GM18870 (cell line): ENCODE measurements around the gene PAMR1.
"Not testable (repeated sequence)": the region's sequence is repeated elsewhere in the genome, so short reads cannot be mapped to it uniquely, and the experiment has no call there.

Experiments used
- ATAC-seq: cut with Tn5 transposase; IDR thresholded peaks from one replicate; pipeline ENCODE4 v1.9.1; 2021; ENCODE audit warnings: moderate library complexity; ENCODE audit not compliant: unreplicated experiment

The PAMR1 gene

GRCh38 chr11:35545391-35546003 lies 20.1 kb upstream of the PAMR1 start:
- no peak for ATAC-seq

GRCh38 chr11:35543481-35543880 lies 18.1 kb upstream of the PAMR1 start:
- no peak for ATAC-seq

DNA sequence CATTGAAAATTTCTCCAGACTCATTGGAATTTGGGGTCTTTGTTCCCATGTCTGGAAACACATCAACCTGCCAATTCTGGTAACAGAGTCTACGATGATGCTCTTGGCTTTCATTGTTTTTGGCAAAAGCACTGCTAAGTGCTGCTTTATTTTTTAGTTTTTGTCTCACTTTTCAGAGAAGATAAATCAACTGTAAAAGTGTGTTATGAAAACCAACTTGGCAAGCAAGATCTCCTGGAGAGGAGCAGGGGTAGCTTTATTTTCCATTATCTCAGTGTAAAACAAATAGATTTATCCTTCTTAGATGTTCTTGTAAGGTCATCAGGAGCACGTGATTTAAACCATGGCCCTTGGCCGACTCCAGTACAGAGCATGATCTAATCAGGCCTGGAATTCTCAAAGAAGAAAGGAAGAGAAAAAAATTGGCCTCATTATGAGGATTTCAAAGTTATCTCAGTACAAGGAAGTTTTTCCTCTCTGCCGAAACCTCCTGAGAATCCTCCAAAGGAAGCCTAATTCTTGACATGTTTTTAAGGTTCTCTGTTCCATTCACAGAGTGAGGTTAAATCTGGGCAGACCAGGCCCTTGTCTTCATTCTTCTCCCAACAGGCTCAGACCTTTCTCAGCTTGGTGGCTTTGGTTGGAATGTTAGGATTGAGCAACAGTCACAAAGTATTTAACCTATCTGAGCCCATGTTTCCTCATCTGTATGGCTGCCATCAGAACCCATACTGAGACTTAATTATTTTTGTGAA lies 16.4 kb upstream of the PAMR1 start:
- ATAC-seq = no peak

DNA sequence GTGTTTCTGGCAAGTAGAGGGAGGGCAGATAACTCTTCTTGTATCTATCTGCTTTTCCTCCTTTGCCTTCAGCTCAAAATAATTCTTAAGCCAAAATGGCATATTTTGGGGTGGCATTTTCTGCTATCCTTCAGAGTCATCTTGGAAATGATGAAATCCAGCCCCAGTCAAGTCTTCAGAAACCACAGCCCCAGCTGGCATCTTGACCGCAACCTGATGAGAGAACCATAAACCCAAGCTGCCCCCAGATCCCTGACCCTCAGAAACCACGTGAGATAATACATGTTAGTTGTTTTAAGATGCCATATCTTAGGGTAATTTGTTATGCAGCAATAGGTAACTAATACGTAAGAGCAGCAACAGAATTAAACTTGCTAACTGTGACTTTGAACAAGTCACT lies 15.1 kb upstream of the PAMR1 start:
- no peak for ATAC-seq

- ATAC-seq = no peak
These were observed 14.4 kb upstream of the PAMR1 start for GRCh38 chr11:35539781-35540281.

DNA sequence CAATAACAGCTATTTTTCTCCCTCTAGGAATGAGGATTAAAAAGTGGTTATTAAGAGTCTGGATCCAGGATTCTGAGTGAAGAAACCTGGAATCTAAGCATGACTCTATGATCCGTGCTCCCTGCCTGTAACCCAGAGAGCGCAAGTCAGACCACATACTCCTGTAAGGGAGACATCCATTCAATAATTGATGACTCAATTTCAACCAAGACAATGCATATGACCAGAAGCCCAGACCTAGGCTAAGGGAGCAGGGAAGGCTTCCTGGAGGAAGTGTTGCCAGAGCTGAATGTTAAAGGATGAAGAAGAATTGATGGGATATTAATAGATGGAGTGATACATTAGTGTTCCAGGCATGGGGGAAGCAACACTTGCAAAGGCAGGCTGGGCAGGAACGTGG lies 13.8 kb upstream of the PAMR1 start:
- ATAC-seq = no peak

DNA sequence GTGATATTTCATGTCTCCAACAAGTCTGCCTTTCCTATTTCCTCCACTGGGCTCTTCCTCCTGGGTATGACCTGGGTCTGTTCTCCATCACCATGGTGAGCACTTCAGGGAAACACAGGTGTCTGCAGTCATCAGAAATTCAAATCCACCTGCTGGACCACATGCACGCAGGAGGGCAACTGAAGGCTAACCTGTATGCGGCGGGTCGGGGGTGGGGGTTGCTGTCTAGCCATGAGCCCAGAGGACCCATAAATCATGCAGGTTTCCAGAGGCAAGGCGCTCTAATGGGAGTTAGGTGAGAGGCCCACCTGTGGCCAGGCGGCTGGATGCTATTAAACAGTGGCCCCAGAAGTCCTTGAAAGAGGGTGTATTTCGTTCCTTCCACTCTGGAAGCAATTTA lies 11.1 kb upstream of the PAMR1 start:
- no peak for ATAC-seq

GRCh38 chr11:35531246-35531645 lies 5.8 kb upstream of the PAMR1 start:
- no peak for ATAC-seq

DNA sequence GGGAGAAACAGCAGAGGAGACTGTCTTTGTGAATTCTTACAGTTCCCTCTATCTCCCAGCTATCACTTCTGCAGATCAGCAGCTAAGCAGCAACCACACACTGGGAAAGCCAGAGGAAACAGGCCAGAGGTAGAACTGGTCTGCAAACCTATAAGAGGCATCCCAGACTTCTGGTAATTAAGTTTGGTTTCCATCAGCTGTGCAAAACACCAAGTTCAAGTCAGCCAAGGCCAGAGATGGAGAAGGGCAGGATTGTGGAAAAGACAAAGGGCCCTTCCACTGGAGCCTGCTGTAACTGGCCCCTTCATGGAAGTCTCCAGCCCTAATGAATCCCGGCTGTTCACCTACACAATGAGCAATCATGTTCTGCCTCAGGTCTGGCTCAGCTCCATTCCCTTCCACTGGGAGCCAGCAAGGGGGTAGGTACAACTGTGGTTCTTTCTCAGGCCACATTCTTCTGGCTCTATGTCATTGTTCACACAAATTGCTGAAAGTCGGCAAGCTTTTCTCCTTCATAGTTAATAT lies 4.6 kb upstream of the PAMR1 start:
- no peak for ATAC-seq

GRCh38 chr11:35526370-35526792 lies 965 bp upstream of the PAMR1 start:
- no peak for ATAC-seq

GRCh38 chr11:35524780-35525179 lies 636 bp downstream of the PAMR1 start:
- no peak for ATAC-seq

GRCh38 chr11:35523861-35524260 lies 1.6 kb downstream of the PAMR1 start:
- no peak for ATAC-seq

- no peak for ATAC-seq
These were observed 2.1 kb downstream of the PAMR1 start for GRCh38 chr11:35523331-35523768.

GRCh38 chr11:35522091-35522490 lies 3.3 kb downstream of the PAMR1 start:
- ATAC-seq = not testable (repeated sequence)

- no peak for ATAC-seq
These were observed 5.0 kb downstream of the PAMR1 start for GRCh38 chr11:35520376-35520775.

- ATAC-seq = no peak
These were observed 6.7 kb downstream of the PAMR1 start for GRCh38 chr11:35518766-35519165.

GRCh38 chr11:35517481-35517880 lies 7.9 kb downstream of the PAMR1 start:
- no peak for ATAC-seq

- ATAC-seq = no peak
These were observed 9.0 kb downstream of the PAMR1 start for GRCh38 chr11:35516403-35516802.

DNA sequence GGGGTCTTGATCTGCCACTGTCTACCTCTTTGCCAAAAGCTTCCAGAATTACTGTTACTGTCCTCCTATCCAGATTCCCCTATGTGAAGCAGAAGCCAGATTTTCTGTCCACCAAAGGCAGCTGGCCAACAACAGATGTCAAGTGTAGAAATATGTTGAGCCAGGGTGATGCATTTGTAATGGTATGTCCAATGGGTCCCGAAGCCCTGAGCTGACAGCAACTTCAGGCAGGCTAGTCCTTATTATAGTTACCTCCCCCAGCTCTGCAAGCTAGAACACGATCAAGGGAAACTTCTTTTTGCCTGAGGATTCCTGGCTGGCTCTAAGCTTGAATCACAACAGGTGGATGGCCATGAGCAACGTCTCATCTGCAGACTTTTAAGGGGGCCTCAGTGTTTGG lies 10.2 kb downstream of the PAMR1 start:
- ATAC-seq = no peak

DNA sequence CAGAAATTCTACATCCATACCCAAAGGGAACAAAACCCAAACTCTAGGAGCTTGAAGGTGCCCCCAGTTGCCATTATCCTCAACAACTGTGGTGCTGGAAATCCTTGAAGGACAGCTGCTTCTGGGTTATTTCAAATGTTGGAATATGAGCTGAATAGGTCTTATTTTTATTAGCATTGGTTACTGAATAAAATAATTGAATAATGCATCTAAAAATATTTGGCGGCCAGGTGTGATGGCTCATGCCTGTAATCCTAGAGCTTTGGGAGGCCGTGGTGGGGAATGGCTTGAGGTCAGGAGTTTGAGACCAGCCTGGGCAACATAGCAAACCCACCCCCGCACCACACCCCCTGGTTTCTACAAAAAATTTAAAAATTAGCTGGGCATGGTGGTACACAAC lies 10.9 kb downstream of the PAMR1 start:
- ATAC-seq = no peak

- ATAC-seq = no peak
These were observed 13.8 kb downstream of the PAMR1 start for GRCh38 chr11:35511666-35512065.

- no peak for ATAC-seq
These were observed 17.7 kb downstream of the PAMR1 start for GRCh38 chr11:35507688-35508087.
